NCI-H146 (cell line): ENCODE measurements around the gene RUNDC3A.

ENCODE experiments used
- DNase-seq: peaks from one replicate; lab custom pipeline; 2025; lab: John Stamatoyannopoulos, UW

RUNDC3A gene

DNA sequence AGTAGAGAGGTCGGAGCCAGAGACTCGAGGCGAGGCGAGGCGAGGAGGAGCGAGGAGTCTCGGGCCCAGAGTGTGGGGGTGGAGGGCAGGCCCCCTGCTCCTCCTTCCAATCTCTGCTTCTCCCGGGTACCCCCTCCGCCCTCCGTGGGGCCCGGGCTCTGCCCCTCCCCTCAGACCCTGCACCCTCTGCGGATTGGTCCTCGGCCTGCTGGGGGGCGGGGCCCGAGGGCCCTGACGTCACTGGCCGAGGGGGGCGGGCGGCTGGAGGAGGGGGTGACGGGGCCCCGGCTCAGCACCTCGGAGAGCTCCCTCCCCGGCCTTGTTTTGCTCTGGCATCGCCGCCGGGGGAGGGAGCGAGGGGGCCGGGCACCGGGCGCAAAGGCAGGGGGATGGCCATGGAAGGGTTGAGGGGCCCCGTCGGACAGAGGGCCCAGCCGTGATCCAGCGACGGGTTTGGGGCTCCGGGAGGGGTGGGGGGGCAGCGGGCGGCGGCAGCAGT lies at the start of gene RUNDC3A:
TSS of gene RUNDC3A (plus strand) at position 282 of the 499 bp plus-strand sequence. CDS start 232 bp downstream, outside the sequence.
- peak; percentile 92 for DNase-seq

DNA sequence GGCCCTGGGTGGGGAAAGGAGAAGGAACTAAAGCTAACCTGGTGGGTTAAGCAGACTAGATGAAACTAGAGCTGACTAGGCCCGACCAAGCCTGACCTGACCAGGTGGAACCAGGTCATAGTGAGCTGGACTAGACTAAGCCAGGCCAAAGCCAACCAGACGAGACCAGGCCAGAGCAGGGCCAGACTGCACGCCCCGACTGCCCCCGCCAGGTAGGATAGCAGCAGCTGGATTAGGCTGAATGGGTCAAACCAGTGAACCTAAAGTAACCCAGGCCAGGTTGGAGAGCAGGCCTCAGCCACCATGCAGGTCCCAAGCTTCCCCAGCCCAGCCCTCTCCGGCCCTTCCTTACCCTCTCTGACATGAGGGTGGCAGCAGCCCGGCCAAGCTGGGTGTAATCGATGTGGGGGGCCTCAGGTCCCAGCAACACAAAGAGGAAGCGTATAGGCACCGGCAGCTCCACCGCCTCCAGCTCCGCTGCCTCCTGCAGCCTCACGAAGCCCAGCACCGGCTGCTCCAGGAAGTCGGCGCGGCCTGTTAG lies 49.5 kb upstream of the RUNDC3A start:
- DNase-seq, result no peak

DNA sequence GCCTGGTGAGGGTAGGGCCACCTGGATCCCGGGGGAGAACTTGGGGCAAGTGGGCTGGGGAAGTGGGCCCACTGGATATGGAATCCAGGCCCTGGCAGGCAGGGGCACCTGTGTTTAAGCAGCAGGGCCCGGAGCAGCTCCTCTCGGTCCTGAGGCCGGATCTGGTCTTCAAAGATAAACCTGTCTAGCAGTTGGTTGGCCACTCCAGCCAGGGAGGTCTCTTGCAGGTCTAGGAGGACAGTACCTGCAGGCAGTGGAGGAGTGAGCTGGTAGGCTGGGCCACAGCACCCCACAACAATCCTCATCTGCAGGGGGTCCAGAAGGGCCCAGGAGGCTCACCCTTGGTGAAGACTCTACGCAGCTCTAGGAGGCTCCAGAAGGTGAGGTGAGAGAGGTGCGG lies 48.1 kb upstream of the RUNDC3A start:
- DNase-seq, result no peak

- DNase-seq, result no peak
Observed at GRCh38 chr17:44262654-44263225, 45.7 kb upstream of the RUNDC3A start.

GRCh38 chr17:44263345-44263902 lies 45.0 kb upstream of the RUNDC3A start:
- no peak for DNase-seq

DNA sequence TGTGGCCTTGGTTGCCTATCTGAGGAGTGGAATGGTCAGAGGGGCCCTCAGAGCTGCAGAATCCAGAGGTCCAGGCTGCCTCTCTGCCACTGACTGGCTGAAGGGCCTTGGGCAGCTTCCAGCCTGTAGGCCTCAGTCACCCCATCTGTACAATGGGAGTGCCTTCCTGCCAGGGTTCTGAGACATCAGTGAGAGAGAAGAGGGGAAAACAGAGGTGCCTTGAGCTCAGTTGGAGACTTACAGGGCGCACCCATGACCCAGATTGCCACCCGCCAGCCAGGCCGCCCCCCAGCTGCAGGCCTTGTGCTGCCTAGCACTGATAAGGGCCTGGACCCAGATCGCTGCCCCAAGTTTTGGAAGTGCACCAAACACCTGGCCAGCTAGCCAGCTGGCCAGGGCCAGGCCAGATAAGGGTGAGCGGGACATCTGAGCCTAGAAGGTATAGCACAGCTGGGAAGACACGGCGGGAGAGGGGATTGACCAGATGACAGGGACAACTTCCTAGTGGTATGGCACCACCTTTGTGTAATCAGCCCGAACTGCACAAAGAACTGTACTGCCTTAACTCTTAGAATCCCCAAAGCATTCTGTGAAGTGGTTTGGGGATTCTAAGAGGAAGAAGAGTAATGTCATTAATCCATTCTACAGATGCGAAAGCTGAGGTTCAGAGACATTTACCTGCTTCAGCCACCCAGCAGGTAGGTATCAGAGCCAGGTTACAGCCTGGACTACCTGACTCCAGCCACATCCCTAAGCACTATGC lies 41.8 kb upstream of the RUNDC3A start:
- peak; percentile 7 for DNase-seq

GRCh38 chr17:44267165-44267455 lies 41.3 kb upstream of the RUNDC3A start:
- no peak for DNase-seq

- DNase-seq, result no peak
Observed at GRCh38 chr17:44267818-44268490, 40.4 kb upstream of the RUNDC3A start, which contains the start of gene SLC4A1. SLC4A1 (minus strand) TSS chr17:44268135; CDS start chr17:44262866, 5,269 bp downstream.

DNA sequence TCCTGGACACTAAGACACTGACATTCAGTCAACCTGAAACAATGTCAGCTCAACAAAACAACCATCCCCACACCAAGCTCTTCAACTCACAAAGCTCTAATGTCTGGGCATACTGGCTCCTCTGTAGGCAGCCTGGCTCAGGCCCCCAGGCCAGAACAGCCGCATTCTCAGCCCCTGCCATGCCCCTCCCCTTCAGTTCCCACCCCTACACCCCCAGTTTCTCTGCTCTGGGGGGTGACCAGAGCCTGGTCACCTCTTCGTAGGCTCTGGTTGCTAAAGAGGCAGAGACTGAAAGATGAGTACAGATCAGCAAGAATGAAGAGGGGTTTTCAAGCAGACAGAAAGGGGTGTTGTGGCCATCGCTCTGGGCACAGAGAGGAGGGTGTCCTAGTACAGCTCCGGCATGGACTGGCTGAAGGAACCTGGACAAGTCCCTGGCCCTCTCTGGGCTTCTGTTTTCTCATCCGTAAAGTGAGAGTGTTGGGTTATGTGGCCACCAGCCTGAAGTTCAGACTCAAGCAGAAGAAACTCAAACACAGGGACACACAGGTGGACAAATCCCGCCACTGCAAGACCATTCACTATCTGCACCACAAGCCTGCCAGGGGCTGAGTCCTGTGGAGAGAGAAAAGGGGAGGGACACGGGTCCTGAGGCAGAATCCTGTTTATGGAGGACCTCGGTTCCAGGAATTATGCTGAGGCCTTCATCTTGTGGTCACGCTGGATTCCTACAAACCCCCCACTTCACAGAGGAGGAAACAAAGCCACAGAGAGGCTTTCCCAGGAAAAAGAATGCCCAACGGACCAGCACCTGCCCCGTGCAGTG lies 39.5 kb upstream of the RUNDC3A start:
- no peak for DNase-seq

DNA sequence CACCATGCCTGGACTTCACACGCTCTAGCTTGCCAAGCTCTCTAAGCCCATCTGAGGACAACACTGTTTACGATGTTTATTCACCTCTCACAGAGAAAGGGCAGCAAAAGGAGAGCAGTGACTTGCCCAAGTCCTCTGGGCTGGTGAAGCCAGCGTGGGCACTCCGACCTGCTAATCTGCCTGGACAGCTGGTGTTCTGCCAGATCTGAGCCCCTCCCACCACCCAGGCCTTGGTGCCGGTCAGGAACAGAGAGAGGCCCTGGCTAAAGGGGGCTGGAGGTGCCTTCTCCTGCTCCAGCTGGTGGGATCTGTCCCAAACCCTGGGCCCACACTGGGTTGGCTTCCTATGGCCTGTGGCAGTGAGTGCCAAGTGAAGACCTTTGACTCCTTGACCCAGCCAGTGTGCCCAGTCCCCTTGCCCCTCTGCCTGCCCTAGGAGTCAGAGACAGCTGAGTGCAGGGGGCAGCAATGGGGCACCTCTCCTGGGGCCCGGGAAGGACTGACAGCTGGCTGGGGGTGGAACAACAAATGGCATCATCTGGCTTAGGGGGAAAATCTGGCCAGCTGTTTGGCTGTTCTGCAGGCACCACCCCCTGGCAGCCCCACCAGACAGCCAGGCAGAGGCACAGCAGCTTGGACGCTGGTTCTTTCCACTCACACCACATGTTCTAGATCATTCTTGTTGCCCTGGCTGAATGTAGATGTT lies 38.7 kb upstream of the RUNDC3A start:
- DNase-seq, result no peak

GRCh38 chr17:44272321-44272951 lies 36.0 kb upstream of the RUNDC3A start:
- DNase-seq, result peak; percentile 52

DNA sequence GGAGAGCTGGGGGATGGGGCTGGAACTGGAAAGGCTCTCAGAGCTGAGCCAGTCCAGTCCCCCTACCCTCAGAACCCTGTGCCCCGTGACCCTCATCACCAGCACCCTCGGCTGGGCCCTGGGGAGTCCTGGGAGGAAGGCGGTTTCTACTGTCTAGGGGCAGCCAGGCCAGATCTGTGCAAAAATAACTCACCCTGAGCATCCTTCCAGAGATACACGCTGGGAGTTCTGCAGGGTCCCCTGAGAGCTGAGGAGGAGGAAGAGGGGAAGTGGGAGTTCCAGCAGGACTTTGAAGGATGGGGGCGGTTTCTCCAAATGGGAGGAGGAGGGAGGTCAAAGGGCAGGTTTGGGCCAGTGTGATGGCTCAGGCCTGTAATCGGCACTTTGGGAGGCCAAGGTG lies 35.4 kb upstream of the RUNDC3A start:
- DNase-seq, result no peak

- DNase-seq, result no peak
Observed at GRCh38 chr17:44273607-44274006, 34.8 kb upstream of the RUNDC3A start.

DNA sequence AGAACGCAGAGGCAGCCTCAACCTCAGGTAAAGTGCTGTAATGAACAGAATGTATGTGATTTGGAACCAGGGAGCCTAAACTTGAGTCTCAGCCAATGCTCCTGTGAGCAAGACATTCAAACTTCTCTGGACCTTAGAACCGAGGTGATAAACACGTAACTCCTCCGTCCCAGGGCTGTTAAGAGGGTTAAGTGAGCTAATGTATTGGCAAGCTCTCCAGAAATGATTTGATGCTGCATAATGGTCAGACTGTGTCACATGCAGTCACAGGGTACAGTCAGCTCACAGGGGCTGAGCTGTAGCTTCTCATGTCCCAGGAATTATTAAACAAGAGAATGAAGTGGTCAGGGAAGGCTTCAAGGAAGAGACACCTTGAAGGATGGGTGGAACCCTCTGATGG lies 30.4 kb upstream of the RUNDC3A start:
- DNase-seq, result no peak

- no peak for DNase-seq
Observed at GRCh38 chr17:44279346-44279665, 29.1 kb upstream of the RUNDC3A start.

DNA sequence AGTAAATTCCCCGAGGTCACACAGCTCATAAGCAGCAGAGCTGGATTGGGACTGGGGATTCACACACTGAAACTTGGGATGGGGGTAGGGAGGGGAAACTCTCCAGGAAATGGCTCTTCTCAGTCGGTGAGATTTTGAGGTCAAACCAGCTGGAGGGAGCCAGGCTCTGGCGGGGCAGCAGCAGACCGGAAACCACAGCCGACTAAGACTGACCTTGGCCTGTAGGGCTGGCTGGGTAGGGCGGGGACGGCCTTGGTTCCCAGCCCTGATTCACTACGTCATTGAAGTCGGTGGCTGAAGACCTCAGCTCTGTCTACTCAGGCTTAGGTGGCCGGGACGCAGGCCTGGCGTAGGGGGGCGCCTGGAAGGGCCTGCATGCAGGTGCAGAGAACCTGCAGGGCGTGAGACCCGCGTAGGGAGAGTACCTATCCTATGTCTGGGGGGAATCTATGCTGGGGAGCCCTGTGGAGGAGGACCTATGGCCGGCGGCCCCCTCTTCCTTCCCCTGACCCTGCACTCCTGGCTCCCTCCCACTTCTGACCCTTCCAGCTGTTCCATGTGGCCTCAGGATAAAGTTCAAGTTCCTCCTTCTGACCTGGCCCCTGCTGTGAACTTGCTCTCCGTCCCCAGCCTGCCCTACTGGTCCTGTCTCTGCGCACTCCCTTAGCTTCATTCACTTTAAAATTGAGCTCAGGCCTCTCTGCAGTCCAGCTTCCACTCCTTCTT lies 28.6 kb upstream of the RUNDC3A start:
- no peak for DNase-seq

DNA sequence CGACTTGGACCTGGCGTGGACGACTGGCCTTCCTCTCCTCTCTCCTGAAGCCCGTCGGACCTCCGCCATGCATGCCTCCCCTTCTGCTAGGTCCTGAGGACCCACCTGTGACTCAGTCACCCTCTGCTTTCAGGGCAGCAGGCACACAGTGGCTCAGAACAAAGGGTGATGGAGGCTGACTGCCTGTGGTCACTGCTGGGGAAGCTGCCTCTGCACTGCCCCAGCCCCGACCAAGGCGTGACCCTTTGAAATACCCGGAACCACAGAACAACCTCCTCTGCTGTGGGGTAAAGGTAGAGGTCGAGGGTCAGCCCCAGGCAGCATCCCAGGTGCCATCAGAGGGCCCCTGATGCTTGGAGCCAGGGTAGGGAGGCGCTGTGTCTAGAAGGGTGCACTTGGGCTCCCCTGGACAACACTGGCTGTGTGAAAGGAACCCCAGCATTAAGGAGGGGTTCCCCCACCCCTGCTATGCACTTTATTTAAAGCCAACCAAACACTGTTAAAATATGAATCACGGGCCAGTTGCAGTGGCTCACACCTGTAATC lies 27.9 kb upstream of the RUNDC3A start:
- no peak for DNase-seq

- no peak for DNase-seq
Observed at GRCh38 chr17:44281570-44281969, 26.8 kb upstream of the RUNDC3A start.

DNA sequence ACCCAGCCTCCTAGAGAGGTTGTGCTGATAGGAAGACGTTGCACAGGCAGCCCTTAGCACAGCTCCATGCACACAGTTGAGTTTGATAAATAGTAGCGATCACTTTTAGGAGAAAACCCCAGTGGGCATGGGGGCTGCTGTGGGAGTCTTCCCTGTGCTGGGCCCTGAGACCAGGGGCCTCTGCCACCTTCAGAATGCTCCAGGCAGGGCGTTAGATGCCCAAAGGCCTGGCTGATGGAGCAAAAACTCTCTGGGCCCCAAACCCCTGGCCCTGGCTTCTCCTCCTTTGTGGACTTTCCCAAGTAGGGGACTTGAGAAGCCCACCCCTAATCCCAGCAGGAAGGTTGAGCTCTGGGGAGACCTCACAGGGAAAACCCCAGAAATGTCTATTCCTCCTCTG lies 26.1 kb upstream of the RUNDC3A start:
- DNase-seq, result no peak
